Forelimb muscle (tissue), 1 donor: ENCODE data around the gene CRISP1. TPM values are rescaled to one million over a fixed set of nuclear protein-coding genes. Genes with fewer than 3 reads are reported as not detected.
"Not testable (repeated sequence)": the region's sequence is repeated elsewhere in the genome, so short reads cannot be mapped to it uniquely, and the experiment has no call there.

Experiments used
- DNase-seq: peaks from one replicate; pipeline ENCODE4 v3.0.0-alpha.2; 2013; ENCODE audit warnings: low read depth
- polyA plus RNA-seq: library from polyadenylated mRNA; unstranded; fragments of 120-200 nt; gene quantifications from one replicate; pipeline ENCODE4 v1.2.1, GENCODE V29; 2013; ENCODE audit not compliant: insufficient read length

CRISP1 gene
- polyA plus RNA-seq = not detected

GRCh38 chr6:49866485-49866943, at the start of gene CRISP1:
Gene CRISP1, minus strand, starts transcription at chr6:49866535. Its CDS starts 9,135 bp downstream, at chr6:49857400.
- DNase-seq = no peak

- DNase-seq = no peak
These were observed 48.7 kb upstream of the CRISP1 start for GRCh38 chr6:49915035-49915434.

GRCh38 chr6:49913636-49914375, 47.5 kb upstream of the CRISP1 start:
- no peak for DNase-seq

- no peak for DNase-seq
These were observed 45.9 kb upstream of the CRISP1 start for GRCh38 chr6:49912196-49912595.

GRCh38 chr6:49911252-49911651, 44.9 kb upstream of the CRISP1 start:
- no peak for DNase-seq

- DNase-seq = peak; percentile 16
These were observed 43.2 kb upstream of the CRISP1 start for GRCh38 chr6:49909563-49909962.

- DNase-seq = peak; percentile 20
These were observed 40.2 kb upstream of the CRISP1 start for GRCh38 chr6:49906526-49906925.

- no peak for DNase-seq
These were observed 39.0 kb upstream of the CRISP1 start for GRCh38 chr6:49905296-49905695.

GRCh38 chr6:49902856-49903255, 36.5 kb upstream of the CRISP1 start:
- no peak for DNase-seq

- no peak for DNase-seq
These were observed 32.7 kb upstream of the CRISP1 start for GRCh38 chr6:49898904-49899566.

- DNase-seq = not testable (repeated sequence)
These were observed 29.2 kb upstream of the CRISP1 start for GRCh38 chr6:49895553-49895952.

GRCh38 chr6:49892280-49892679, 25.9 kb upstream of the CRISP1 start:
- no peak for DNase-seq

GRCh38 chr6:49890988-49891387, 24.7 kb upstream of the CRISP1 start:
- DNase-seq = no peak

- DNase-seq = no peak
These were observed 22.6 kb upstream of the CRISP1 start for GRCh38 chr6:49888742-49889431.

GRCh38 chr6:49868951-49869529, 2.7 kb upstream of the CRISP1 start:
- no peak for DNase-seq

GRCh38 chr6:49856282-49856681, 10.1 kb downstream of the CRISP1 start:
- no peak for DNase-seq

GRCh38 chr6:49855221-49855620, 11.1 kb downstream of the CRISP1 start:
- no peak for DNase-seq

GRCh38 chr6:49852975-49853374, 13.4 kb downstream of the CRISP1 start:
- no peak for DNase-seq

GRCh38 chr6:49849213-49849907, 17.0 kb downstream of the CRISP1 start:
- peak; percentile 14 for DNase-seq

GRCh38 chr6:49847673-49848072, 18.7 kb downstream of the CRISP1 start:
- no peak for DNase-seq

- no peak for DNase-seq
These were observed 19.3 kb downstream of the CRISP1 start for GRCh38 chr6:49847014-49847413.

GRCh38 chr6:49841424-49841823, 24.9 kb downstream of the CRISP1 start:
- no peak for DNase-seq
